NB4 (cell line): ENCODE measurements around the gene PCYT2.
A peak's percentile ranks its signal among the peaks of the same experiment; 100 is the strongest.

Source experiments
- DNase-seq: peaks from one replicate; pipeline ENCODE4 v3.0.0; 2010; ENCODE audit warnings: low read depth
- H3K4me3 ChIP-seq: one replicate; pipeline ENCODE4 v1.5.1; 2011; ENCODE audit warnings: mild to moderate bottlenecking, low read depth, low read length, moderate library complexity
- MAX ChIP-seq: IDR thresholded peaks from 2 replicates; pipeline ENCODE4 v1.6.1; 2011; ENCODE audit warnings: low read depth, low read length
- MYC ChIP-seq: IDR thresholded peaks from 2 replicates; pipeline ENCODE4 v1.6.1; 2011; ENCODE audit warnings: low read depth, low read length
- POLR2A ChIP-seq: IDR thresholded peaks from 2 replicates; pipeline ENCODE4 v1.6.1; 2011; ENCODE audit warnings: mild to moderate bottlenecking; ENCODE audit not compliant: insufficient read length; ENCODE audit errors: extremely low read depth
- TF ChIP-seq, protein P1 (sequence below): IDR thresholded peaks from one replicate; pipeline ENCODE4 v1.5.1; 2012; ENCODE audit warnings: low read depth, low read length

PCYT2 gene

GRCh38 chr17:81860756-81861568 lies 50.2 kb downstream of the PCYT2 start:
- peak overlapping the region; percentile 80 for H3K4me3 ChIP-seq
- peak; percentile 100 for DNase-seq
- TF ChIP-seq MAX, result peak; percentile 86
- peak; percentile 82 for TF ChIP-seq POLR2A
- TF ChIP-seq MYC, result peak; percentile 93
- TF ChIP-seq, protein P1, sequence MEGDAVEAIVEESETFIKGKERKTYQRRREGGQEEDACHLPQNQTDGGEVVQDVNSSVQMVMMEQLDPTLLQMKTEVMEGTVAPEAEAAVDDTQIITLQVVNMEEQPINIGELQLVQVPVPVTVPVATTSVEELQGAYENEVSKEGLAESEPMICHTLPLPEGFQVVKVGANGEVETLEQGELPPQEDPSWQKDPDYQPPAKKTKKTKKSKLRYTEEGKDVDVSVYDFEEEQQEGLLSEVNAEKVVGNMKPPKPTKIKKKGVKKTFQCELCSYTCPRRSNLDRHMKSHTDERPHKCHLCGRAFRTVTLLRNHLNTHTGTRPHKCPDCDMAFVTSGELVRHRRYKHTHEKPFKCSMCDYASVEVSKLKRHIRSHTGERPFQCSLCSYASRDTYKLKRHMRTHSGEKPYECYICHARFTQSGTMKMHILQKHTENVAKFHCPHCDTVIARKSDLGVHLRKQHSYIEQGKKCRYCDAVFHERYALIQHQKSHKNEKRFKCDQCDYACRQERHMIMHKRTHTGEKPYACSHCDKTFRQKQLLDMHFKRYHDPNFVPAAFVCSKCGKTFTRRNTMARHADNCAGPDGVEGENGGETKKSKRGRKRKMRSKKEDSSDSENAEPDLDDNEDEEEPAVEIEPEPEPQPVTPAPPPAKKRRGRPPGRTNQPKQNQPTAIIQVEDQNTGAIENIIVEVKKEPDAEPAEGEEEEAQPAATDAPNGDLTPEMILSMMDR, result no peak

DNA sequence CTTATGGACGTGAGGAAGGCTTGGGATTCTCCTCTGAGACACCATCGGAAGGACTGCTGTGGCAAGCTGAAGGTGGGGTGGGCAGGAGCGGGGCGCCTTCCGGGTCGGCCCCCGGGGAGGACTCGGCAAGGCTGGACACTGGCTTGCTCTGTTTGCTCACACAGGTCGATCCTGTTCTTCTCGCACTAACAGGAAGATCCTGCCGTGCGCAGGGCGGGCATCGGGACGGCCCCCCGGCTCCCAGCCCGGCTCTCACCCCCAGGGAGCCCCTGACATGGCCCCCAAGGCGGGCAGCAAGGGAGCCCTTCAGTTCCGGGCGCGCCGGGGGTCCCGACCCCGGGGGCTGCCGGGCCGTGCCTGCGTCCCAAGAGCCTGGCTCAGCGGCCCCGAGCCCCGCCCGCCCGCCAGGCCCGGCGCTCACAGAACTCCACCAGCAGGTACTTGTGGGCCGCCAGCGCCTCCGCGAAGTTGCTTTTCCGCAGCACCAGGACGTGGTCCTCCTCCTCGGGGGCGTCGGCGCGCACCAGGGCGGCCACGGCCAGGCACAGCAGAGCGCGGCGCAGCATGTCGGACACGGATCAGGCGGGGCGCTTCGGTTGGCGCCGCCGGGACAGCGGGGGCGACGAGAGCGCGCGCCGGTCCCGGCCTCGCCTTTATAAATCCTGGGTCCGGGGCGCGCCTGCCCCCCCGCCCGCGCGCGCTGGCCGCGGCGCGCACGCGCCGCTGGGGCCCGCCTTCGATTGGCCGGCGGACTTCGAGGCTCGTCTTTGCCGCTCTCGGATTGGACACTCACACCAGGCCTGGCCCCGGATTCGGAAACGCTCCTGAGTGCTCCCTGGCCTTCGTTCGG lies 51.1 kb downstream of the PCYT2 start, which contains the start of gene P4HB:
Gene P4HB, minus strand, starts transcription at position 630 of the 850 bp plus-strand sequence. Its CDS starts 64 bp downstream, at position 566.
- no peak for DNase-seq
- H3K4me3 ChIP-seq, result peak within 1 kb of the TSS; percentile 84
- TF ChIP-seq, protein P1, result no peak
- peak; percentile 70 for TF ChIP-seq MYC
- TF ChIP-seq MAX, result peak; percentile 46; the same call in 1 of the 2 replicates
- peak; percentile 91 for TF ChIP-seq POLR2A

- TF ChIP-seq MAX, result no peak
- TF ChIP-seq, protein P1, result no peak
- TF ChIP-seq POLR2A, result no peak
- TF ChIP-seq MYC, result no peak
- peak overlapping the region; percentile 84 for H3K4me3 ChIP-seq
- peak; percentile 63 for DNase-seq
Measured at GRCh38 chr17:81858967-81859905, 52.0 kb downstream of the PCYT2 start.

- peak; percentile 56; the same call in 1 of the 2 replicates for TF ChIP-seq MAX
- TF ChIP-seq MYC, result no peak
- TF ChIP-seq POLR2A, result no peak
- peak overlapping the region; percentile 84 for H3K4me3 ChIP-seq
- DNase-seq, result peak; percentile 49
Measured at GRCh38 chr17:81858170-81858966, 52.8 kb downstream of the PCYT2 start.

DNA sequence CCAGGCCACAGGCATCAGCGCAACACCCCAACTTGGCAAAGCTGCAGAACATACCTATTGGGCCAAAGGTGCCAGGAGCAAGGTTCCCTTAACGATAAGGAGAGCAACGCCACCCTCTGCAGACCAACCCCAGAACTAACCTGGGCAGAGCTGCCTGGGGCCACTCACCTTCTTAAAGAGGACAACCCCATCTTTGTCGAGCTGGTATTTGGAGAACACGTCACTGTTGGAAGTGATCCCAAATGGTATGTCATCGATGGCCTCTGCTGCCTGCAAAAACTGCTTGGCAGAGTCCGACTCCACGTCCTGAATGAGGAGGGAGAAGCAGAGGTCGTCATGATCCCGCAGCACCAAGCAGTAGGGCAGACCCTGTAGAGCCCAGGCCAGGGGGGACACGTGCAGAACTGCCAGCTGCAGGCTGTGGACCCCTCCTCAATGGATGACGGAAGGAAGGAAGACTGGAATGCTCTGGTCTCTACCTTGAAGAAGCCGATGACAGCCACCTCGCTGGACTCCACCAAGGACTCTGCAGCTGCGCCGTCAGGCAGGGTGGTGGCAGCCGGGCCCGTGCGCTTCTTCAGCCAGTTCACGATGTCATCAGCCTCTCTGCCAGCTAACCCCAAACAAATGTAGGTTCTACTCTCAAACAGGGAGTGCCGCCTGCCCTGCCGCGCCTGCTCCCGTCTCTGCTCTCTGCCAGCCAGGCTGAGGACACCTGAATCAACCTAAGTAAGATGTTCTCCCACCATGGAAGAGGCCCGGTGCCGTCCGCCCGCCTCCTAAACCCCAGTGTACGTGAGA lies 56.0 kb downstream of the PCYT2 start:
- no peak for DNase-seq
- peak overlapping the region; percentile 11 for H3K4me3 ChIP-seq
- TF ChIP-seq MAX (no peak), POLR2A (no peak), MYC (no peak)
- TF ChIP-seq, protein P1, result no peak
